ENCODE data around the gene SFN. TPM values are rescaled to one million over a fixed set of nuclear protein-coding genes. Genes with fewer than 3 reads are reported as not detected.

The SFN gene
- total and polyA plus RNA-seq, 2 of the 13 experiments (the other 11 are each of a cell fraction or from before 2014, with no cell fraction given): 4.3 to 5.6 TPM

DNA sequence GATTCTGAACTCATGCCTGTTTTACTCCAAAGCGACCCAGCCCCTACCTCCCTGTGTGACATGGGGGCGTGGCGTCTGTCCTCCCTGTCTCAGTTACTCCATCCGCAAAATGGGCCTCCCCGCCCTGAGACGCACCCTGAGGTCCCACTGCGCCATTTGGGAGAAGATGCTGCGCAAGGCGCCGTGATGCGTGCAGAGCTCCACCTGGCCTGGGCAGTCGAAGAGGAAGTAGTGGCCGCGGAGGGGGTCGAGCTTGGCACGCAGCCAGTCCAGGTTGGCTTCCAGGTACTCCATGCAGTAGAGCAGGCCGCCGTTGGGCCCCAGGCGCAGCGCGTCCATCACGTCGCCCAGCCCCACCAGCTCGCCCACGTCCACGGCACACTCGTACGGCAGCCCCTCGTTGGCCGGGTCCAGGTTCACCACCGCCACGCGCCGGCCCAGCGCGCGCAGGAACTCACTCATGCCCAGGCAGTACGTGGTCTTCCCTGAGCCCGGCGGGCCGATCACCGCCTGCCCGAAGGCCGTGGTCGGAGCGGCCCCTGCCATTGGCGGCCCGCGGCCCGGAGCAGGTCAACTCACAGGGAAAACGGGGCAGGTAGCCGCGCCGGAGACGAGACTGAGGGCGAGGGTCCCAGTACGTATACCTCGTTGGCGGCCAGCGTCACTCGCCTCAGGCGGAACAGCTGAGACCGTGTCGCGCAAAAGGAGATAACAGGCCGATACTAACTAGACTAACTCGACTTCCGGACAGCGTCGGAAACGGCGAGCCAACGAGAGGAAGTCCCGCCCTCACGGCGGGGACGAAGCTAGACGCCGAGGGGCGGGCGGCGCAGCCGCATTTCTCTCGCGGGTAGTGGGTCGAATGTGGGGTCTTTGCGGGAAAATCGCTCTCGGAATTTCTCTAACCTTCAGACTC, 26.9 kb downstream of the SFN start, which contains the start of gene GPN2 (continued):
- TF ChIP-seq, protein P1, sequence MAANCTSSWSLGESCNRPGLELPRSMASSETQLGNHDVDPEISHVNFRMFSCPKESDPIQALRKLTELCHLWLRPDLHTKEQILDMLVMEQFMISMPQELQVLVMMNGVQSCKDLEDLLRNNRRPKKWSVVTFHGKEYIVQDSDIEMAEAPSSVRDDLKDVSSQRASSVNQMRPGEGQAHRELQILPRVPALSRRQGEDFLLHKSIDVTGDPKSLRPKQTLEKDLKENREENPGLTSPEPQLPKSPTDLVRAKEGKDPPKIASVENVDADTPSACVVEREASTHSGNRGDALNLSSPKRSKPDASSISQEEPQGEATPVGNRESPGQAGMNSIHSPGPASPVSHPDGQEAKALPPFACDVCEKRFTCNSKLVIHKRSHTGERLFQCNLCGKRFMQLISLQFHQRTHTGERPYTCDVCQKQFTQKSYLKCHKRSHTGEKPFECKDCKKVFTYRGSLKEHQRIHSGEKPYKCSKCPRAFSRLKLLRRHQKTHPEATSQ (CRISPR knock-in tag; IDR thresholded peaks at IDR 0.05; ENCODE audit: borderline replicate concordance): no peak
- TF ChIP-seq ZNF773 (CRISPR knock-in tag; IDR thresholded peaks at IDR 0.05; ENCODE audit: borderline replicate concordance) (peak; percentile 51; the same call in 1 of the 2 replicates), HES4 (CRISPR knock-in tag; IDR thresholded peaks at IDR 0.05; ENCODE audit: borderline replicate concordance) (no peak; the same call in 1 of the 2 replicates), EP300 (IDR thresholded peaks at IDR 0.05; ENCODE audit: low read depth in 2 of 2, low read length in 2 of 2) (no peak; a peak in 1 of 4 replicates), EP300 (CRISPR knock-in tag; IDR thresholded peaks at IDR 0.05; ENCODE audit: borderline replicate concordance) (no peak), KDM1A (CRISPR knock-in tag; IDR thresholded peaks at IDR 0.05) (peak; percentile 77; the same call in 1 of the 2 replicates), SAP130 (CRISPR knock-in tag; IDR thresholded peaks at IDR 0.05; ENCODE audit: low read depth) (peak; percentile 94), NCOA1 (CRISPR knock-in tag; IDR thresholded peaks at IDR 0.05) (0 out of 2 replicates have a peak, but pooled peaks have one; percentile 55), ZNF724P (CRISPR knock-in tag; IDR thresholded peaks at IDR 0.05; ENCODE audit: borderline replicate concordance) (peak; percentile 92; the same call in 1 of the 2 replicates), ZBTB42 (CRISPR knock-in tag; IDR thresholded peaks at IDR 0.05) (peak; percentile 64; the same call in 1 of the 2 replicates), NFYC (CRISPR knock-in tag; IDR thresholded peaks at IDR 0.05) (no peak), ZNF326 (CRISPR knock-in tag; IDR thresholded peaks at IDR 0.05; ENCODE audit: borderline replicate concordance) (peak; percentile 73; the same call in 1 of the 2 replicates), PTBP1 (IDR thresholded peaks at IDR 0.05; ENCODE audit: low read depth, low read length, poor library complexity, severe bottlenecking) (no peak), ZSCAN25 (CRISPR knock-in tag; IDR thresholded peaks at IDR 0.05) (no peak)
- TF ChIP-seq, protein P2, sequence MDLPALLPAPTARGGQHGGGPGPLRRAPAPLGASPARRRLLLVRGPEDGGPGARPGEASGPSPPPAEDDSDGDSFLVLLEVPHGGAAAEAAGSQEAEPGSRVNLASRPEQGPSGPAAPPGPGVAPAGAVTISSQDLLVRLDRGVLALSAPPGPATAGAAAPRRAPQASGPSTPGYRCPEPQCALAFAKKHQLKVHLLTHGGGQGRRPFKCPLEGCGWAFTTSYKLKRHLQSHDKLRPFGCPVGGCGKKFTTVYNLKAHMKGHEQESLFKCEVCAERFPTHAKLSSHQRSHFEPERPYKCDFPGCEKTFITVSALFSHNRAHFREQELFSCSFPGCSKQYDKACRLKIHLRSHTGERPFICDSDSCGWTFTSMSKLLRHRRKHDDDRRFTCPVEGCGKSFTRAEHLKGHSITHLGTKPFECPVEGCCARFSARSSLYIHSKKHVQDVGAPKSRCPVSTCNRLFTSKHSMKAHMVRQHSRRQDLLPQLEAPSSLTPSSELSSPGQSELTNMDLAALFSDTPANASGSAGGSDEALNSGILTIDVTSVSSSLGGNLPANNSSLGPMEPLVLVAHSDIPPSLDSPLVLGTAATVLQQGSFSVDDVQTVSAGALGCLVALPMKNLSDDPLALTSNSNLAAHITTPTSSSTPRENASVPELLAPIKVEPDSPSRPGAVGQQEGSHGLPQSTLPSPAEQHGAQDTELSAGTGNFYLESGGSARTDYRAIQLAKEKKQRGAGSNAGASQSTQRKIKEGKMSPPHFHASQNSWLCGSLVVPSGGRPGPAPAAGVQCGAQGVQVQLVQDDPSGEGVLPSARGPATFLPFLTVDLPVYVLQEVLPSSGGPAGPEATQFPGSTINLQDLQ (CRISPR knock-in tag; IDR thresholded peaks at IDR 0.05): no peak
- TF ChIP-seq, protein P3, sequence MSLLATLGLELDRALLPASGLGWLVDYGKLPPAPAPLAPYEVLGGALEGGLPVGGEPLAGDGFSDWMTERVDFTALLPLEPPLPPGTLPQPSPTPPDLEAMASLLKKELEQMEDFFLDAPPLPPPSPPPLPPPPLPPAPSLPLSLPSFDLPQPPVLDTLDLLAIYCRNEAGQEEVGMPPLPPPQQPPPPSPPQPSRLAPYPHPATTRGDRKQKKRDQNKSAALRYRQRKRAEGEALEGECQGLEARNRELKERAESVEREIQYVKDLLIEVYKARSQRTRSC (CRISPR knock-in tag; IDR thresholded peaks at IDR 0.05; ENCODE audit: low read depth): peak; percentile 83; the same call in 1 of the 2 replicates
- TF ChIP-seq, protein P4, sequence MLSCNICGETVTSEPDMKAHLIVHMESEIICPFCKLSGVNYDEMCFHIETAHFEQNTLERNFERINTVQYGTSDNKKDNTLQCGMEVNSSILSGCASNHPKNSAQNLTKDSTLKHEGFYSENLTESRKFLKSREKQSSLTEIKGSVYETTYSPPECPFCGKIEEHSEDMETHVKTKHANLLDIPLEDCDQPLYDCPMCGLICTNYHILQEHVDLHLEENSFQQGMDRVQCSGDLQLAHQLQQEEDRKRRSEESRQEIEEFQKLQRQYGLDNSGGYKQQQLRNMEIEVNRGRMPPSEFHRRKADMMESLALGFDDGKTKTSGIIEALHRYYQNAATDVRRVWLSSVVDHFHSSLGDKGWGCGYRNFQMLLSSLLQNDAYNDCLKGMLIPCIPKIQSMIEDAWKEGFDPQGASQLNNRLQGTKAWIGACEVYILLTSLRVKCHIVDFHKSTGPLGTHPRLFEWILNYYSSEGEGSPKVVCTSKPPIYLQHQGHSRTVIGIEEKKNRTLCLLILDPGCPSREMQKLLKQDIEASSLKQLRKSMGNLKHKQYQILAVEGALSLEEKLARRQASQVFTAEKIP (CRISPR knock-in tag; IDR thresholded peaks at IDR 0.05; ENCODE audit: borderline replicate concordance): no peak
- TF ChIP-seq, protein P5, sequence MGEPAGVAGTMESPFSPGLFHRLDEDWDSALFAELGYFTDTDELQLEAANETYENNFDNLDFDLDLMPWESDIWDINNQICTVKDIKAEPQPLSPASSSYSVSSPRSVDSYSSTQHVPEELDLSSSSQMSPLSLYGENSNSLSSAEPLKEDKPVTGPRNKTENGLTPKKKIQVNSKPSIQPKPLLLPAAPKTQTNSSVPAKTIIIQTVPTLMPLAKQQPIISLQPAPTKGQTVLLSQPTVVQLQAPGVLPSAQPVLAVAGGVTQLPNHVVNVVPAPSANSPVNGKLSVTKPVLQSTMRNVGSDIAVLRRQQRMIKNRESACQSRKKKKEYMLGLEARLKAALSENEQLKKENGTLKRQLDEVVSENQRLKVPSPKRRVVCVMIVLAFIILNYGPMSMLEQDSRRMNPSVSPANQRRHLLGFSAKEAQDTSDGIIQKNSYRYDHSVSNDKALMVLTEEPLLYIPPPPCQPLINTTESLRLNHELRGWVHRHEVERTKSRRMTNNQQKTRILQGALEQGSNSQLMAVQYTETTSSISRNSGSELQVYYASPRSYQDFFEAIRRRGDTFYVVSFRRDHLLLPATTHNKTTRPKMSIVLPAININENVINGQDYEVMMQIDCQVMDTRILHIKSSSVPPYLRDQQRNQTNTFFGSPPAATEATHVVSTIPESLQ (CRISPR knock-in tag; conservative IDR thresholded peaks at IDR 0.05): no peak
- TF ChIP-seq, protein P6, sequence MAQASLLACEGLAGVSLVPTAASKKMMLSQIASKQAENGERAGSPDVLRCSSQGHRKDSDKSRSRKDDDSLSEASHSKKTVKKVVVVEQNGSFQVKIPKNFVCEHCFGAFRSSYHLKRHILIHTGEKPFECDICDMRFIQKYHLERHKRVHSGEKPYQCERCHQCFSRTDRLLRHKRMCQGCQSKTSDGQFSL (CRISPR knock-in tag; IDR thresholded peaks at IDR 0.05): no peak

All from HepG2 (cell line).